Naive thymus-derived CD8-positive, alpha-beta T cell (primary cell): ENCODE measurements around the gene LRRTM3. TPM values are rescaled to one million over a fixed set of nuclear protein-coding genes. Genes with fewer than 3 reads are reported as not detected.
A peak's percentile ranks its signal among the peaks of the same experiment; 100 is the strongest.

Experiments used
- ATAC-seq, 2 donors: fragments of 150-1000 bp; cut with Tn5 transposase in 1 of 2; sonication (Bioruptor Pico), chemical (Tn5 transposase) in 1 of 2; 1 replicate in 1 of 2; 2 replicates in 1 of 2; pipeline ENCODE4 v1.10.0; 2021; ENCODE audit warnings: mild to moderate bottlenecking in 2 of 2, moderate library complexity in 2 of 2
- POLR2A ChIA-PET: fragments of 350-600 bp; sonication (Branson Sonifier 250); formaldehyde crosslinking; loops from one replicate; lab custom pipeline; 2021; ENCODE audit warnings: antibody characterized with exemption; lab: Charles Lee
- DNase-seq, 10 donors: peaks; one replicate each; pipeline versions ENCODE4 v3.0.0 to v3.0.0-alpha.2; 2020 to 2022
- H3K27ac Mint-ChIP-seq, 10 donors: one replicate each; pipeline ENCODE4 v1.8.0; 2020 to 2022; ENCODE audit warnings: mild to moderate bottlenecking in 10 of 10, mixed read lengths in 10 of 10, moderate library complexity in 4 of 10, inconsistent platforms in 1 of 10
- H3K27me3 Mint-ChIP-seq, 5 donors: one replicate each; pipeline ENCODE4 v1.8.0; 2021 to 2022; ENCODE audit warnings: mixed read lengths in 5 of 5
- H3K36me3 Mint-ChIP-seq, 3 donors: one replicate each; pipeline ENCODE4 v1.8.0; 2020 to 2022; ENCODE audit warnings: mixed read lengths in 3 of 3, mild to moderate bottlenecking in 2 of 3, inconsistent platforms in 1 of 3
- H3K4me1 Mint-ChIP-seq, 4 donors: one replicate each; pipeline ENCODE4 v1.8.0; 2021 to 2022; ENCODE audit warnings: mixed read lengths in 4 of 4
- H3K4me3 Mint-ChIP-seq, 10 donors: one replicate each; pipeline ENCODE4 v1.8.0; 2020 to 2022; ENCODE audit warnings: mild to moderate bottlenecking in 10 of 10, mixed read lengths in 10 of 10, moderate library complexity in 6 of 10, inconsistent platforms in 1 of 10
- H3K9me3 Mint-ChIP-seq, 9 donors: one replicate each; pipeline ENCODE4 v1.8.0; 2020 to 2022; ENCODE audit warnings: mixed read lengths in 9 of 9, mild to moderate bottlenecking in 3 of 9, inconsistent platforms in 1 of 9, moderate library complexity in 1 of 9
- polyA plus RNA-seq, 3 donors: library from polyadenylated mRNA; unstranded; fragments of 300-500 nt; fragmentation: Illumina TruSeq; gene quantifications; one replicate each; pipeline ENCODE4 v1.2.3, GENCODE V29; 2021
- total RNA-seq, 8 experiments: library from RNA in 2 of 8; stranded (reverse) in 2 of 8; gene quantifications; one replicate each; pipeline ENCODE4 v1.2.3 and lab custom pipeline; 2021 to 2026

Gene LRRTM3
- total and polyA plus RNA-seq, 5 experiments from 2014 or later = not detected

- H3K4me3 Mint-ChIP-seq = no peak overlapping the region
- H3K36me3 Mint-ChIP-seq = no peaks in the 10 kb centered on the region
- peaks cover 0 to 2% (median 0%) of the 10 kb centered on the region in 5 donors for H3K27me3 Mint-ChIP-seq
- POLR2A ChIA-PET = no interaction called here
- H3K4me1 Mint-ChIP-seq = no peaks in the 10 kb centered on the region
- no peak for DNase-seq
- ATAC-seq = no peak
- peaks cover 0 to 9% (median under 1%) of the 10 kb centered on the region in 9 donors for H3K9me3 Mint-ChIP-seq
- H3K27ac Mint-ChIP-seq = no peak overlapping the region
These were observed 16.6 kb downstream of the LRRTM3 start for GRCh38 chr10:66942407-66942806.

- Mint-ChIP-seq H3K36me3 (no peaks in the 10 kb centered on the region), H3K9me3 (peaks cover 0 to 13% (median 3%) of the 10 kb centered on the region in 9 donors), H3K27me3 (peaks cover 0 to 8% (median 2%) of the 10 kb centered on the region in 5 donors), H3K4me1 (no peaks in the 10 kb centered on the region), H3K4me3 (no peak overlapping the region), H3K27ac (no peak overlapping the region)
- DNase-seq (no peak), ATAC-seq (no peak)
- POLR2A ChIA-PET = no interaction called here
These were observed 17.8 kb downstream of the LRRTM3 start for GRCh38 chr10:66943590-66943989.

- H3K4me3 Mint-ChIP-seq = no peak overlapping the region
- no peaks in the 10 kb centered on the region for H3K36me3 Mint-ChIP-seq
- POLR2A ChIA-PET = no interaction called here
- peaks cover 0 to 9% (median 0%) of the 10 kb centered on the region in 5 donors for H3K27me3 Mint-ChIP-seq
- no peak for ATAC-seq
- H3K9me3 Mint-ChIP-seq = peaks cover 0 to 16% (median 0%) of the 10 kb centered on the region in 9 donors
- no peak for DNase-seq
- H3K27ac Mint-ChIP-seq = no peak overlapping the region
- H3K4me1 Mint-ChIP-seq = no peaks in the 10 kb centered on the region
These were observed 26.1 kb downstream of the LRRTM3 start for GRCh38 chr10:66951896-66952295.

- DNase-seq = no peak
- ATAC-seq = no peak
- H3K9me3 Mint-ChIP-seq = peaks cover 0 to 13% (median 0%) of the 10 kb centered on the region in 9 donors
- H3K27ac Mint-ChIP-seq = no peak overlapping the region
- no peaks in the 10 kb centered on the region for H3K36me3 Mint-ChIP-seq
- H3K4me1 Mint-ChIP-seq = no peaks in the 10 kb centered on the region
- POLR2A ChIA-PET = no interaction called here
- H3K4me3 Mint-ChIP-seq = no peak overlapping the region
- H3K27me3 Mint-ChIP-seq = peaks cover 0 to 4% (median 0%) of the 10 kb centered on the region in 5 donors
These were observed 32.6 kb downstream of the LRRTM3 start for GRCh38 chr10:66958466-66958865.

- DNase-seq (no peak), ATAC-seq (no peak)
- peaks cover 0 to 3% (median 0%) of the 10 kb centered on the region in 5 donors for H3K27me3 Mint-ChIP-seq
- peak overlapping the region in 1 of 10 donors; percentile 43 for H3K4me3 Mint-ChIP-seq
- H3K9me3 Mint-ChIP-seq = peaks cover 0 to 9% (median 0%) of the 10 kb centered on the region in 9 donors
- POLR2A ChIA-PET = no interaction called here
- no peaks in the 10 kb centered on the region for H3K4me1 Mint-ChIP-seq
- no peaks in the 10 kb centered on the region for H3K36me3 Mint-ChIP-seq
- H3K27ac Mint-ChIP-seq = no peak overlapping the region
These were observed 39.1 kb downstream of the LRRTM3 start for GRCh38 chr10:66964946-66965345.

GRCh38 chr10:66980246-66980815 is 54.5 kb downstream of the LRRTM3 start:
- Mint-ChIP-seq H3K27me3 (peaks cover 0 to 4% (median 2%) of the 10 kb centered on the region in 5 donors), H3K4me3 (no peak overlapping the region), H3K36me3 (no peaks in the 10 kb centered on the region), H3K27ac (no peak overlapping the region), H3K9me3 (peaks cover 0 to 9% (median 0%) of the 10 kb centered on the region in 9 donors), H3K4me1 (no peaks in the 10 kb centered on the region)
- POLR2A ChIA-PET = no interaction called here
- ATAC-seq (no peak), DNase-seq (no peak)

- DNase-seq (no peak), ATAC-seq (no peak)
- Mint-ChIP-seq H3K27me3 (peaks cover 0 to 4% (median 2%) of the 10 kb centered on the region in 5 donors), H3K36me3 (no peaks in the 10 kb centered on the region), H3K4me3 (no peak overlapping the region), H3K9me3 (peaks cover 0 to 7% (median 0%) of the 10 kb centered on the region in 9 donors), H3K4me1 (no peaks in the 10 kb centered on the region), H3K27ac (no peak overlapping the region)
- POLR2A ChIA-PET = no interaction called here
These were observed 55.7 kb downstream of the LRRTM3 start for GRCh38 chr10:66981361-66982052.

GRCh38 chr10:66982053-66982420 is 56.2 kb downstream of the LRRTM3 start:
- Mint-ChIP-seq H3K4me1 (no peaks in the 10 kb centered on the region), H3K4me3 (no peak overlapping the region), H3K27me3 (peaks cover 0 to 4% (median 2%) of the 10 kb centered on the region in 5 donors), H3K9me3 (peaks cover 0 to 9% (median 0%) of the 10 kb centered on the region in 9 donors), H3K36me3 (no peaks in the 10 kb centered on the region), H3K27ac (no peak overlapping the region)
- POLR2A ChIA-PET = no interaction called here
- DNase-seq (no peak), ATAC-seq (no peak)

GRCh38 chr10:66982792-66983474 is 57.1 kb downstream of the LRRTM3 start:
- Mint-ChIP-seq H3K27ac (no peak overlapping the region), H3K4me3 (no peak overlapping the region), H3K4me1 (no peaks in the 10 kb centered on the region), H3K36me3 (no peaks in the 10 kb centered on the region), H3K27me3 (peaks cover 0 to 4% (median 2%) of the 10 kb centered on the region in 5 donors), H3K9me3 (peaks cover 0 to 10% (median 0%) of the 10 kb centered on the region in 9 donors)
- POLR2A ChIA-PET = no interaction called here
- ATAC-seq (no peak), DNase-seq (no peak)

- H3K27me3 Mint-ChIP-seq = peaks cover 0 to 4% (median 2%) of the 10 kb centered on the region in 5 donors
- H3K9me3 Mint-ChIP-seq = peaks cover 0 to 10% (median 0%) of the 10 kb centered on the region in 9 donors
- ATAC-seq = no peak
These were observed 57.6 kb downstream of the LRRTM3 start for GRCh38 chr10:66983475-66983818.

GRCh38 chr10:66990143-66990830 is 64.5 kb downstream of the LRRTM3 start:
- POLR2A ChIA-PET = no interaction called here
- Mint-ChIP-seq H3K27me3 (no peaks in the 10 kb centered on the region), H3K4me3 (no peak overlapping the region), H3K9me3 (peaks cover 0 to 12% (median 0%) of the 10 kb centered on the region in 9 donors), H3K4me1 (no peaks in the 10 kb centered on the region), H3K36me3 (no peaks in the 10 kb centered on the region), H3K27ac (no peak overlapping the region)
- no peak for DNase-seq
- no peak for ATAC-seq

More at GRCh38 chr10:66983475-66983818, 57.6 kb downstream of the LRRTM3 start:
- POLR2A ChIA-PET = no interaction called here
- DNase-seq = no peak
- Mint-ChIP-seq H3K4me1 (no peaks in the 10 kb centered on the region), H3K27ac (no peak overlapping the region), H3K4me3 (no peak overlapping the region), H3K36me3 (no peaks in the 10 kb centered on the region)

- ATAC-seq (no peak), DNase-seq (no peak)
- no peaks in the 10 kb centered on the region for H3K36me3 Mint-ChIP-seq
- POLR2A ChIA-PET = no interaction called here
- H3K4me1 Mint-ChIP-seq = no peaks in the 10 kb centered on the region
- H3K9me3 Mint-ChIP-seq = peaks cover 0 to 8% (median 0%) of the 10 kb centered on the region in 9 donors
- H3K4me3 Mint-ChIP-seq = no peak overlapping the region
- no peaks in the 10 kb centered on the region for H3K27me3 Mint-ChIP-seq
- H3K27ac Mint-ChIP-seq = no peak overlapping the region
These were observed 71.2 kb downstream of the LRRTM3 start for GRCh38 chr10:66996996-66997395.
